Left ventricle myocardium superior (tissue), 1 donor: Measurements from ENCODE around the gene KCNQ5. TPM values are rescaled to one million over a fixed set of nuclear protein-coding genes. Genes with fewer than 3 reads are reported as not detected.

Source experiments
- ATAC-seq: fragments of 200-7000 bp; cut with Tn5 transposase; one replicate; pipeline ENCODE4 v1.9.1; 2020; ENCODE audit warnings: mild to moderate bottlenecking, moderate library complexity
- DNase-seq: peaks from one replicate; pipeline ENCODE4 v3.0.0-alpha.2; 2020
- intact Hi-C: fragments of 100-400 bp; cut with micrococcal nuclease; formaldehyde crosslinking; loops from one replicate; pipeline ENCODE4 v1.11.0; 2022
- total RNA-seq: library from RNA; stranded (reverse); fragmentation: NEBNext Ultra II Directional; extraction: Animal tissue kit (Norgen Biotek cat#: 25700); gene quantifications from one replicate; pipeline ENCODE4 v1.2.1, GENCODE V29; 2021
- donor health status: DM: no; HTN: yes; CAD: no; lungs with severe emphysema.

KCNQ5 gene
- total RNA-seq, 1 donor from 2014 or later: not detected

- DNase-seq: no peak
- ATAC-seq: no peak
- intact Hi-C loops: no loop called here
Measured at GRCh38 chr6:72781624-72782023, 159.8 kb downstream of the KCNQ5 start.

- ATAC-seq: no peak
- no peak for DNase-seq
- intact Hi-C loops: no loop called here
Measured at GRCh38 chr6:72783035-72783434, 161.2 kb downstream of the KCNQ5 start.

GRCh38 chr6:72783666-72784065, 161.8 kb downstream of the KCNQ5 start:
- DNase-seq (no peak), ATAC-seq (no peak)
- intact Hi-C loops: no loop called here

GRCh38 chr6:72784071-72784470, 162.2 kb downstream of the KCNQ5 start:
- no peak for DNase-seq
- no peak for ATAC-seq
- intact Hi-C loops: no loop called here

- ATAC-seq (no peak), DNase-seq (no peak)
- intact Hi-C loops: no loop called here
Measured at GRCh38 chr6:72784581-72784980, 162.7 kb downstream of the KCNQ5 start.

- DNase-seq (no peak), ATAC-seq (no peak)
- intact Hi-C loops: no loop called here
Measured at GRCh38 chr6:72787391-72788031, 165.6 kb downstream of the KCNQ5 start.

GRCh38 chr6:72788188-72788587, 166.3 kb downstream of the KCNQ5 start:
- intact Hi-C loops: no loop called here
- ATAC-seq (no peak), DNase-seq (no peak)

- ATAC-seq (no peak), DNase-seq (no peak)
- intact Hi-C loops: no loop called here
Measured at GRCh38 chr6:72789145-72789544, 167.3 kb downstream of the KCNQ5 start.

GRCh38 chr6:72792692-72793091, 170.8 kb downstream of the KCNQ5 start:
- ATAC-seq (no peak), DNase-seq (no peak)
- intact Hi-C loops: no loop called here

GRCh38 chr6:72793641-72794395, 172.0 kb downstream of the KCNQ5 start:
- DNase-seq (no peak), ATAC-seq (no peak)
- intact Hi-C loops: no loop called here

GRCh38 chr6:72798196-72798595, 176.3 kb downstream of the KCNQ5 start:
- intact Hi-C loops: no loop called here
- DNase-seq (no peak), ATAC-seq (no peak)

- intact Hi-C loops: no loop called here
- ATAC-seq (no peak), DNase-seq (no peak)
Measured at GRCh38 chr6:72809746-72810379, 188.0 kb downstream of the KCNQ5 start.

- no peak for ATAC-seq
- no peak for DNase-seq
- intact Hi-C loops: no loop called here
Measured at GRCh38 chr6:72810571-72811280, 188.9 kb downstream of the KCNQ5 start.

GRCh38 chr6:72811971-72812421, 190.1 kb downstream of the KCNQ5 start:
- intact Hi-C loops: no loop called here
- no peak for DNase-seq
- ATAC-seq: no peak

GRCh38 chr6:72813807-72814596, 192.1 kb downstream of the KCNQ5 start:
- ATAC-seq: no peak
- DNase-seq: no peak
- intact Hi-C loops: no loop called here

- DNase-seq (no peak), ATAC-seq (no peak)
- intact Hi-C loops: no loop called here
Measured at GRCh38 chr6:72816022-72816421, 194.2 kb downstream of the KCNQ5 start.

- no peak for ATAC-seq
- intact Hi-C loops: no loop called here
- DNase-seq: no peak
Measured at GRCh38 chr6:72817208-72817607, 195.3 kb downstream of the KCNQ5 start.

- ATAC-seq (no peak), DNase-seq (no peak)
- intact Hi-C loops: no loop called here
Measured at GRCh38 chr6:72819609-72820008, 197.7 kb downstream of the KCNQ5 start.

GRCh38 chr6:72820153-72820552, 198.3 kb downstream of the KCNQ5 start:
- ATAC-seq (no peak), DNase-seq (no peak)
- intact Hi-C loops: no loop called here
